LoVo (cell line): ENCODE results near the gene CCL16.

Source experiments
- DNase-seq: peaks from one replicate; pipeline ENCODE4 v3.0.0-alpha.2; 2016; ENCODE audit warnings: low spot score

CCL16 gene

GRCh38 chr17:35936063-35936462, 45.2 kb downstream of the CCL16 start:
- DNase-seq, result no peak

- no peak for DNase-seq
Observed at GRCh38 chr17:35934760-35935159, 46.5 kb downstream of the CCL16 start.

GRCh38 chr17:35932586-35932985, 48.7 kb downstream of the CCL16 start:
- no peak for DNase-seq

- no peak for DNase-seq
Observed at GRCh38 chr17:35931794-35932425, 49.4 kb downstream of the CCL16 start.

GRCh38 chr17:35930211-35931065, 50.9 kb downstream of the CCL16 start, which contains the start of gene RDM1:
TSS of gene RDM1 (minus strand) at chr17:35930773. CDS start at chr17:35930727, 46 bp downstream.
- peak; percentile 79 for DNase-seq

- DNase-seq, result no peak
Observed at GRCh38 chr17:35927714-35928113, 53.6 kb downstream of the CCL16 start.
